NCI-H748 (cell line): ENCODE results near the gene SYT7.
A peak's percentile ranks its signal among the peaks of the same experiment; 100 is the strongest.

Source experiments
- DNase-seq: peaks from one replicate; lab custom pipeline; 2025; ENCODE audit not compliant: unreplicated experiment; lab: John Stamatoyannopoulos, UW

SYT7 gene

GRCh38 chr11:61586792-61587430 lies 6.0 kb upstream of the SYT7 start:
- no peak for DNase-seq

GRCh38 chr11:61585115-61585514 lies 4.2 kb upstream of the SYT7 start:
- no peak for DNase-seq

DNA sequence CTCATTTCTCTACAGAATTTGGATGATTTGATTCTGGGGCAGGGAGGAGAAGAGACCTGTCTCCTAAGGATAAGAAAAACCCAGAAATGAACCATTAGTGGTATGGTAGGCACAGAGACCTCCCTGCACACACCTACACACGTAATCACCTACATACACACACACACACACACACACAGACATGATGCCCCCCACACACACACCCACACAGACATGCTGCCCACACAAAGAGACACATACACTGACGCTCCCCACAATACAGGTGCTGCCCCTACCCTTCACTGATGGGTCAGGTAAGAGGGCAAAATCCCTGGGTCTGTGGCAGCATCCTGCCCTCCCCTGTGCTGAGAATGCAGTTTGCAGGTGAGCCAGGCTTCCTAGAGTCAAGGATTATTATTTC lies 1.1 kb upstream of the SYT7 start:
- DNase-seq: no peak

DNA sequence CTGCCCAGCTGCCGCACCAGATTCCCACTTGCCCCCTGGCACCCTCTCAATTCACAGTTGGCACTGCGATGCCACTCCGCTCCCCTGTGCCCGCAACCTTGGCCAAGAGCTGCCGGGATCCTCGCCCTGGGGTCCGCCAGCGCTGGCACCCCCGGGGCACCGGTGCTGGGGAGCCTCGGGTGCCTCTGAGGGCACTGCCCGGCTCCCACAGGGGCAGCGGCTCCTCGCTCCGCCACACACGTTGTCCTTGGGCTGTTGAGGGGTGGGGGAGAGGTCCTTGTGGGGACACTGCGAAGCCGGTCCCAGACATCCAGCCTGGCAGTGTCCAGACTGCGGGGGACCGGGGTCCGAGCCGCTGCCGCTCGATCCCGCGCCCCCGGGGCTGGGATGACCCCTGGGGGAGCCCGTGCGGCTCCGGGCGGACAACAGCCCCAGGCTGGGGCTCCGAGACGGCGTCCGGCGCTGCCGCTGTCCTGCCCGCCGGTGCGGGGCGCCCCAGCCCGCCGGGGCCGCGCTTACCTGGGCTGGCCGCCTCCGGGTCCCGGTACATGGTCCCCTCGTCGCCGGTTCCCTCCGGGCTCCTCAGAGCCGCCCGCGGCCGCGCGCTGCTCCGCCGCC lies 496 bp downstream of the SYT7 start:
- DNase-seq: peak; percentile 57

DNA sequence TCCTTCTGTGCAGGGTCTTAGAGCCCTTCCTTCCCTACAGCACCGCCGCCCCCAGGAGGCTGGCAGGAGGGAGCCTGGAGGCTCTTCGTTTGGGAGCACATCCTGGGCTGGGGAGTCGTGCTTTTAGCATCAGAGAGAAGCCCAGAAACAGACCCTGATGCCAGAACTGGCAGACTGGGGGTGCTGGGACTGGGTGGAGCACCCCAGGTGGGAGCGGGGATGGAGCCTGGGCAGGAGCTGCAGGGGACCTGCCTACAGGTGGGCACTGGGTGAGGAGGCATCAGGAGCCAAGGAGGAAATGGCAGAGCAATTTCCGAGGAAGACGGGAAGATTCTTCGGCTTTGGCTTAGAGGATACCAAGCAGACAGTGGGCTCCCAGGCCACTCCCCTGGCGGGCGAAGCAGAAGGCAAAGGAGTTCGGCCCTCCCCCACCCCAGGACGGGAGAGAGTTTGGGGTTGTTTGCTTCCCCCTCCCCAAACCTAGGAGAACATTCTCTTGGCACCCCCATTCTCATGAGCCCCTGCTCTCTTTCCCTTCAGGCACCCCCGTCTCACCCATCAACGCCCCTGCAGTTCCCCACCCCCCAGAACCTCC lies 1.1 kb downstream of the SYT7 start:
- no peak for DNase-seq

GRCh38 chr11:61578819-61579675 lies 1.8 kb downstream of the SYT7 start:
- DNase-seq: peak; percentile 13

GRCh38 chr11:61577383-61578118 lies 3.3 kb downstream of the SYT7 start:
- DNase-seq: peak; percentile 24

DNA sequence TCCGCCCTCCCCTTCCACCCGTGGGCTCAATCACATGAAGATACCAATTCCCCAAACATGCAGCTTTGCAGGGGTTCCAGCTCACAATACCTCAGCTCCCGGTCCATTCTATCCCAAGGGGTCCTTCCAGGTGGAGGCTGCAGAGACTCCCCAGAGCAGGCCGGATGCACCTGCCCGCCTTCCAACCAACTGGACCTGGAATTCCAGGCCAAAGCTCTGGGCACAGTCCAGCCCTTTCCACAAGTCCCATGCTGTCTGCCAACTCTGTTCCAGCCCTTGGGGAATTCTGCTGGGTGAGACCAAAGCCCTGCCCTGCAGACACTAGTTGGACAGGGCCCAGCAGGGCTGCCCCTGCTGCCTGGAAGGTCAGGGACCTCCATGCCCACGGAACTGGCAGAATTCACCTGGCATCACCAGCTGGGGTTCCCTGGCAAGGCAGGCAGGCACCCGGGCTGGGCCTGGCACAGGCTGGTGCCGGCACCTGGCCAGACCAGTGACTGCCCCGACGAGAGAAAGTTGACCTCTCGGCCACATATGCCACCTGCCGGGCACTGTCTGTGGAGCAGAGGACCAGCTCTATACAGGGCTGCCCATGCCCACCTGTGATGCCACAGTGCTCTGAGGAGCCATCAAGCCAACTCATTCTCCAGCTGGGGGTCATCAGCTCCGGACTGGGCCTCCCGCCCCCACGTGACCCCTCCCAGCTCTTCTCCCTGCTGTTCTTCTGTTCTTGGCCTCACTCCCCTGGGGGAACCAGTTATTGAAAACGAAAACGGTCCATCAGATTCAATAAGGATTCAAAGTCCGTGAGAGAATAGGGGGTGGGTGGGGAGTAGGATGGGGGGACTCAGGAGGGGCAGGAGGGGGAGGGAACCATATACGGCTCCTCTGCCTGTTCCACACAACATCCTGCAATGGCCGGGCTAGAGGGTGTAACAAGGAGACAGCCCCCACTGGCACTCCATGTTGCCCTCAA lies 4.7 kb downstream of the SYT7 start:
- DNase-seq: no peak

GRCh38 chr11:61574611-61575010 lies 6.3 kb downstream of the SYT7 start:
- no peak for DNase-seq

- no peak for DNase-seq
Measured at GRCh38 chr11:61572913-61573312, 8.0 kb downstream of the SYT7 start.

DNA sequence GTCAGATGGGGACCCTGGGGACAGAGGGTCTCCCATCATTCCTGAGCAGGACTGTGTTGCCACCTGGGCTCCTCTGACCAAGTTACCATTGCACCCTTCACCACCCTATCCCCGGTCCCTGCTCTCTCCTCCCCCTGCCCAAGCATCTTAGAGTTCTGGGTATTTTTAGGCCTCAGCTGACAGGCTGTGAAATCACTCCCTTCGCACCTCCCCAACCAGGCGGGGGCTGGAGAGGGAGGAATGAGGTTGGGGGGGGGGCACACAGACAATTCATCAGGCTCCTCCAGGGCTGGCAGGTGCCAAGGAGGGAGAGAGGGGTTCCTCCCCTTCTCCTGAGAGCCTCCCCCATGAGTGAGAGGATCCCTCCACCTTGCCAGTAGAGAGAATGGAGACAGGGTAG lies 9.0 kb downstream of the SYT7 start:
- no peak for DNase-seq

DNA sequence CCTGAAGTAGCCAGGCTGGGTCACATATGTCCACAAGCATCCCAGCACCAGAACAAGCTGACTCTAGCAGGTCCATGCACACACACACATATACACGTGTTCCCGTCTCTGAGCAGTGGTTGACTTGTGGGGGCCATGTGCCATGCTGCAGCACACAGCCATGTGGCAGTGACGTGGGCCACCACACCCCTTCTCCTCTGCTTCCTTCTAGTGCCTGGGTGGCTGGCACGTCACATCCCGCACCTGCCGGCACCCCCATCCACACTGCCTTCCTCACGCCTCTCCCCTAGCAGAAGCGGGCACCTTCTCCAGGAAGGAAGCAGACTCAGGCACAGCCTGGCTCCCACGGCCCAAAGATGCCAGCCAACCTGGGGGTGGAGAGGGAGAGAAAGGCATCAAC lies 9.5 kb downstream of the SYT7 start:
- DNase-seq: no peak

- DNase-seq: no peak
Measured at GRCh38 chr11:61569701-61570100, 11.2 kb downstream of the SYT7 start.

- DNase-seq: no peak
Measured at GRCh38 chr11:61569018-61569417, 11.9 kb downstream of the SYT7 start.

- DNase-seq: no peak
Measured at GRCh38 chr11:61567286-61568061, 13.4 kb downstream of the SYT7 start.

- DNase-seq: no peak
Measured at GRCh38 chr11:61564936-61565696, 15.8 kb downstream of the SYT7 start.

DNA sequence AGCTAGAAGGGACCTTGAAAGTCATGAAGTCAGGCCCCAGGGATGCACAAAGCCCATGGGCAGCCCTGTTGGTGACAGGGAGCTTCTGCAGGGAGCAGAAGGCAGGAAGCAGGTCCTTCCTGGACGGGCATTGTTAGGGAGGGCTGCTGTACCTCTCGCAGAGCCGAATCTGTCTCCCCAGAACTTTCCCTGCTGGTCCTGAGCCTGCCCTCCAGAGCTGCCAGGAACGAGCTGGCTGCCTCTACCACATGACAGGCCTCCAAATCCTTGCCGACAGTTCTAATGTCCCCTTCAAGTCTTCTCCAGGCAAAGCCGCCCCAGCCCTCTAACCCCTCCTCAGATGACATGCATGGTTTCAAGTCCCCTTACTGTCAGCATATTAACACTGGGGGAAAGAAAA lies 20.1 kb downstream of the SYT7 start:
- no peak for DNase-seq

DNA sequence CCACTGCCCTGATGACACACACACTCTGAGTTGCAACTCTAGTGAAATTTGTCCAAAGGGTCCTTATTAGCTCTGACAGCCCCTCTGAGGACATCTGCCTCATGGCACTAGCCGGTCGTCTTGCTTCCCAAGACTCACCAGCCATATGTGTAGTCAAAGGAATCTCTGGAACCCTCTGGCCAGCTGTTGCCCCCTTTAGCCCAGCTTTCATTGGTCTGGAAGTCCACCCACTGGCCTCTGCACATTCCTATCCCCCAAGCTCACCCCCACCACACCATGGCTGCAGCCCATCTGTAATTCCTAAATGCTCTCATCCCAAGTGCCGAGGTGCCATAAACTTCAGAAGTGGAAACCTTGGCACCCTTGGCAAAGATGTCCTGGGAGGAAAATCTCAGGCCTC lies 24.3 kb downstream of the SYT7 start:
- no peak for DNase-seq
